ENCODE data around the gene AMDHD2.

AMDHD2 gene

GRCh38 chr16:2513405-2514332, 6.5 kb upstream of the AMDHD2 start, which contains the start of gene ATP6V0C:
TSS of gene ATP6V0C (plus strand) at chr16:2513952. CDS start at chr16:2514104, 152 bp downstream.
- Histone ChIP-seq H3K36me3 (ENCODE audit: control insufficient read depth in 1 of 2, insufficient read depth in 2 of 2, low read depth in 1 of 2, low read length in 2 of 2) (peaks cover 4 to 28% of the 10 kb centered on the region in 2 experiments), H3K9ac (ENCODE audit: low read length) (peak within 1 kb of the TSS; percentile 96), H2AK5ac (ENCODE audit: low read length, severe bottlenecking) (peak within 1 kb of the TSS; percentile 84), H3K4me2 (ENCODE audit: low read length, poor library complexity, severe bottlenecking) (peak within 1 kb of the TSS; percentile 68), H3K4me1 (ENCODE audit: control insufficient read depth, insufficient read depth, low read depth, low read length) (peaks cover 65% of the 10 kb centered on the region), H4K8ac (ENCODE audit: low read length) (peak within 1 kb of the TSS; percentile 94), H3K23ac (ENCODE audit: low read length in 2 of 2) (peak within 1 kb of the TSS in 1 of 2 experiments; percentile 66), H2BK15ac (ENCODE audit: low read depth, poor library complexity, severe bottlenecking) (peak within 1 kb of the TSS; percentile 94), H4K91ac (ENCODE audit: low read length) (peak within 1 kb of the TSS; percentile 94), H3K18ac (ENCODE audit: low read depth in 1 of 2, low read length in 2 of 2) (peak within 1 kb of the TSS; percentile 97 to 98), H2BK12ac (ENCODE audit: low read length in 2 of 2) (peak within 1 kb of the TSS; percentile 46 to 47), H3K79me1 (replicated peaks; ENCODE audit: low read length, poor library complexity, severe bottlenecking) (peaks cover 5% of the 10 kb centered on the region), H3K14ac (ENCODE audit: low read length in 2 of 2) (peak within 1 kb of the TSS in 1 of 2 experiments; percentile 78), H3K9me3 (ENCODE audit: control insufficient read depth, low read length) (no peaks in the 10 kb centered on the region), H2BK120ac (ENCODE audit: low read depth, low read length) (peak within 1 kb of the TSS; percentile 99), H3K4me3 (ENCODE audit: insufficient read depth in 1 of 2, low read depth in 1 of 2, low read length in 2 of 2) (peak within 1 kb of the TSS; percentile 95 to 96), H3K4ac (ENCODE audit: low read depth in 1 of 2, low read length in 2 of 2) (peak within 1 kb of the TSS; percentile 91 to 95), H3K27me3 (ENCODE audit: control insufficient read depth in 1 of 2, insufficient read depth in 1 of 2, low read length in 2 of 2) (no peaks in the 10 kb centered on the region), H2BK5ac (ENCODE audit: low read depth, low read length, poor library complexity, severe bottlenecking) (peak within 1 kb of the TSS; percentile 61), H2AFZ (ENCODE audit: low read depth, low read length) (peak within 1 kb of the TSS; percentile 66), H3K27ac (ENCODE audit: low read length, poor library complexity, severe bottlenecking) (peak within 1 kb of the TSS; percentile 41)
- WGBS, result under 1% methylated on average over 78 of the region's 122 CpGs
- DNase-seq, result peak; percentile 87

DNA sequence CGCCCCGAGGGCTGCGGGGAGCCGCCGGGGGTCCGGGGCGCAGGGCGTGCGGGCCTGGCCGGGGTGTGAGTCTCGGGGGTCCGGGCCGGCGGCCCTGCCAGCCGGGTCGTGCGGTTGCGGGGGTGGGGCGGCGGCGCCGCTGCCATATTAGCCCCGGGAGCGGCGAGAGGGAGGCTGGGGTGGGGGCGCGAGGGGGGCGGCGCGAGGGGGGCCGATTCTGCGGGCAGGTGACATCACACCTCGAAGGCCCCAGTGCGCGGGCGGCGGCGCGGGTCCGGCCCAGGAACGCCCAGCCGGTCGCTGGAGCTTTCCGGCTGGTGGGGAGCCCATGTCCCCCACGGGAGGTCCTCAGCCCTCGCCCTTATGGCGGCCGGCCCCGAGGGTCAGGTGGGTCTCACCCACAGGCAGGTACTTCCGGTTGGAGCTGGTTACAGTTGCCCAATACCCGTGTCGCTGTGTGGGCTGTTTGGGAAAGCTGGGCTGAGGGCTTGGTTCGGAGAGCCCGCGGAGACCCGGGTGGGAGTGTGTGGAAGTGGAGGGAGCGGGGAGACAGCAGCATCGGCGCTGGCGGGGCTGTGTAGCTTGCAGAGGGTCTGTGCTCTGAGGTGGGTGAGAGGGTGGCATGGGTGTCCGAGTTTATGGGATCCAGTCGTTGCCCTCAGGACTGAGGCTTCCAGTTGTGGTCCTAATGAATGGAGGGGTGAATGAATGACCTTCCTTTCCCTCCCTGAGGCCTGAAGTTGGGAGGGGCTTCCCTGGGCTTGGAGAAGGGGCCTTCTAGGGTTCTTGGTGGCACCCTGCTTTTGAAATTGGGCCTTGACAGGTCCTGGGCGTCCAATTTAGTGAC, 5.6 kb upstream of the AMDHD2 start:
- Histone ChIP-seq H3K9ac (ENCODE audit: low read length) (peak overlapping the region; percentile 96), H3K4me1 (ENCODE audit: control insufficient read depth, insufficient read depth, low read depth, low read length) (peaks cover 73% of the 10 kb centered on the region), H2BK12ac (ENCODE audit: low read length in 2 of 2) (peak overlapping the region in 1 of 2 experiments; percentile 11), H3K4ac (ENCODE audit: low read depth in 1 of 2, low read length in 2 of 2) (peak overlapping the region; percentile 91 to 95), H3K27ac (ENCODE audit: low read length, poor library complexity, severe bottlenecking) (peak overlapping the region; percentile 14), H2BK15ac (ENCODE audit: low read depth, poor library complexity, severe bottlenecking) (peak overlapping the region; percentile 36), H3K79me1 (replicated peaks; ENCODE audit: low read length, poor library complexity, severe bottlenecking) (peaks cover 5% of the 10 kb centered on the region), H3K27me3 (ENCODE audit: control insufficient read depth in 1 of 2, insufficient read depth in 1 of 2, low read length in 2 of 2) (no peaks in the 10 kb centered on the region), H3K4me3 (ENCODE audit: insufficient read depth in 1 of 2, low read depth in 1 of 2, low read length in 2 of 2) (peak overlapping the region; percentile 95 to 96), H4K8ac (ENCODE audit: low read length) (peak overlapping the region; percentile 94), H3K36me3 (ENCODE audit: control insufficient read depth in 1 of 2, insufficient read depth in 2 of 2, low read depth in 1 of 2, low read length in 2 of 2) (peaks cover 10 to 37% of the 10 kb centered on the region in 2 experiments), H3K18ac (ENCODE audit: low read depth in 1 of 2, low read length in 2 of 2) (peak overlapping the region; percentile 97 to 98), H3K14ac (ENCODE audit: low read length in 2 of 2) (peak overlapping the region in 1 of 2 experiments; percentile 78), H2BK5ac (ENCODE audit: low read depth, low read length, poor library complexity, severe bottlenecking) (no peak overlapping the region), H3K4me2 (ENCODE audit: low read length, poor library complexity, severe bottlenecking) (peak overlapping the region; percentile 68), H2AK5ac (ENCODE audit: low read length, severe bottlenecking) (no peak overlapping the region), H2AFZ (ENCODE audit: low read depth, low read length) (no peak overlapping the region), H3K9me3 (ENCODE audit: control insufficient read depth, low read length) (no peaks in the 10 kb centered on the region), H4K91ac (ENCODE audit: low read length) (peak overlapping the region; percentile 94), H3K23ac (ENCODE audit: low read length in 2 of 2) (peak overlapping the region in 1 of 2 experiments; percentile 66), H2BK120ac (ENCODE audit: low read depth, low read length) (peak overlapping the region; percentile 99)
- WGBS, result 3% methylated on average over 32 of the region's 63 CpGs
- no peak for DNase-seq

DNA sequence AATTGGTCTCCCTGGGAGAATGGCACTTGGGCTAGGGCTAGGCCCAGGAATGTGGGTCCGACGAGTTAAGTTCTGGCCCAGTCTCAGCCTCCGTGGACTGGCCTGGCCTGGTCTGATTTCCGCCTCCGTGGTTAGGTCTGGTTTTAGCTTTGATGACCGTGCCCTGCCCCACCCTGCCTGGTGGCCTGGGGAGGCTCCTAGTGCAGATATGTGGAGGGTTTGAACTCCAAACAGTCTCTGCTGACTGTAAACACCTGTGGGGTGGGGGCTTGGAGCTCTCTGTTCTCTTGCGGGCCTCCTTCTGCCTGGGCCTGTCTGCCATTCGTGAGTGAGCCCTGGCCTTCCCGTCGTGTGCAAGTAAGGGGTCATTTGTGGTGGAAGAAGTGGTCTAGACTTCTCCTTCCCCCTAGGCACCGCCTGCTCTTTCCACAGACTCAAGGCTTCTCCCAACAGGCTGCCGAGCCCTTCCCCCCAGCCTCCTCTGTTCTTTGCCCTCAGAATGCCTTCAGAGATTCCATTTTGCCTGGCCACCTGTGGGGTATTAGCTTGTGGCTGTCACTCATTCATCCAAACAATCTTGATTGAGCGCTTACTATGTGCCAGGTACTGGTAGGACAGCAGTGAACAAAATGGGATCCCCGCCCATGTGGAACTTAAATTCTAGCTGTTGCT, 4.9 kb upstream of the AMDHD2 start:
- Histone ChIP-seq H3K18ac (ENCODE audit: low read depth in 1 of 2, low read length in 2 of 2) (no peak overlapping the region), H3K27ac (ENCODE audit: low read length, poor library complexity, severe bottlenecking) (peak overlapping the region; percentile 29), H2BK120ac (ENCODE audit: low read depth, low read length) (no peak overlapping the region), H2AFZ (ENCODE audit: low read depth, low read length) (no peak overlapping the region), H3K9ac (ENCODE audit: low read length) (peak overlapping the region; percentile 96), H3K23ac (ENCODE audit: low read length in 2 of 2) (no peak overlapping the region), H3K4ac (ENCODE audit: low read depth in 1 of 2, low read length in 2 of 2) (peak overlapping the region in 1 of 2 experiments; percentile 35), H2BK15ac (ENCODE audit: low read depth, poor library complexity, severe bottlenecking) (no peak overlapping the region), H3K79me1 (replicated peaks; ENCODE audit: low read length, poor library complexity, severe bottlenecking) (peaks cover 2% of the 10 kb centered on the region), H3K4me2 (ENCODE audit: low read length, poor library complexity, severe bottlenecking) (peak overlapping the region; percentile 68), H3K9me3 (ENCODE audit: control insufficient read depth, low read length) (no peaks in the 10 kb centered on the region), H4K91ac (ENCODE audit: low read length) (no peak overlapping the region), H4K8ac (ENCODE audit: low read length) (no peak overlapping the region), H3K4me1 (ENCODE audit: control insufficient read depth, insufficient read depth, low read depth, low read length) (peaks cover 72% of the 10 kb centered on the region), H2BK5ac (ENCODE audit: low read depth, low read length, poor library complexity, severe bottlenecking) (no peak overlapping the region), H3K14ac (ENCODE audit: low read length in 2 of 2) (no peak overlapping the region), H3K36me3 (ENCODE audit: control insufficient read depth in 1 of 2, insufficient read depth in 2 of 2, low read depth in 1 of 2, low read length in 2 of 2) (peaks cover 12 to 41% of the 10 kb centered on the region in 2 experiments), H2AK5ac (ENCODE audit: low read length, severe bottlenecking) (no peak overlapping the region), H3K27me3 (ENCODE audit: control insufficient read depth in 1 of 2, insufficient read depth in 1 of 2, low read length in 2 of 2) (no peaks in the 10 kb centered on the region), H3K4me3 (ENCODE audit: insufficient read depth in 1 of 2, low read depth in 1 of 2, low read length in 2 of 2) (peak overlapping the region; percentile 95 to 96), H2BK12ac (ENCODE audit: low read length in 2 of 2) (no peak overlapping the region)
- WGBS, result 68% methylated on average over 12 of the region's 14 CpGs
- DNase-seq, result peak; percentile 38

Data from mesenchymal stem cell (in vitro differentiated cells and primary cell).